ENCODE results near the gene PRR16.

The PRR16 gene

DNA sequence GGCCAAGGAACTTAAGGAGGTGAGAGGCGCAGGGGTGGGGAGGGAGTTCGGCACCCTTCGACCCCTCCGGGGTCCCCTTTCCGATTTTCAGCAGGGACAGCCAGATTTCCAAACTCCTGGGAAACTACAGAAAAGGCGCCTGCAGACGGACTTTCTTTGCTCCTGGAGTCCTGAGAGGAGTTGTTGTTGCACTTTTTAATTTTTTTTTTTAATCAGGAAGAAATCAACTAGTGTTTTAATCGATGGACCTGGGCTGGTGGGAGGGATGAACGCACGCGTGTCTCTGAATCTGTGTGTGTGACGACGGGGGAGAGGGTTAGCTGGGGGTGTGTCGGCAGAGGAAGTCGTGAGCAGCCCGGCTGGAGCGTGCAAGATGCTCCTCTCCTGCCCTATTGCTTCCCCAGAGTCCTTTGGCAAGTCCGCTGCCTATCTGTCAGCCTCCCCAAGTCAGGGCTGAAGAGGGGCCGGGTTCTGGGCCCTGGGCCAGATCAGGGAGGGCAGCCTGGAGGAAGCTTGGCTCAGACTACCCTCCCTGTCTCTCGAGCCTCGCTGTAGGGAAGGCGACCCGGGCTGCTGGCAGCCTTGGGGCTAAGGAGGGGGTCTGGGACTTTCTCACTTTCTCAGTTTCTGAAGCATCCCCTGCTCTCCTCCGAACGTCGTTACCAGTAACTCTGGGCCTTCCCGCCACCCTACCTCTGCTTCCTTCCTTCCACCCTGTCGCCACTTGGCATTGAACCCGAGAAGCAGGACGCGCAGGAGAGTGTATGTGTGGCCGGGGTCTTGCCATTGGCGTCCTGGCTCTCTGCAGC, 731 bp downstream of the PRR16 start:
- DNase-seq = no peak

DNA sequence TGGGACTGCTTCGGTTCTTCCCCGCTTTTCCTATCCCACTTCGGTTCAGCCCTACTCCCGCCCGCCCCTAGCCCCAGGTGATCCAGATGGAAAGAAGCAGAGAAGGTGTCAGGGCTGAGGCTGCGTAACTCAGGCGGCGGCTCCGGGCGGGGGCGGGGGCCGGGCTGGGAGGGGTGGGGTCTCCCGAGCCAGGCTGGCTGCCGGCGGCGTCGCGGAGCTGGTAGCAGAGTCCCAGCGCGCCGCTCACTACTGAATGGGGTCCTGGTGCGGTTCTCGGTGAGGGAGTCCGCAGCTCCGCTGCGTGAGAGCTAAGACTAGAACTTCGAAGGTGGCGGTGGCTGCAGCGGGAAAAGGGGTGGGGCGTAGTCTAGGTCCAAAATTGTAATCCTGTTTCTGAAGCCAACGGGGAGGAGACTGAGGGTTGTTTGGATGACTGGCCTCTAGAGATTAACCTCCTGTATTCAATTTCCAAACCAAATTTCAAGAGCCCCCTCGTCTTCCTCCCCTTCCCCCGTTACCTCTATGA, 1.4 kb downstream of the PRR16 start:
- no peak for DNase-seq

DNA sequence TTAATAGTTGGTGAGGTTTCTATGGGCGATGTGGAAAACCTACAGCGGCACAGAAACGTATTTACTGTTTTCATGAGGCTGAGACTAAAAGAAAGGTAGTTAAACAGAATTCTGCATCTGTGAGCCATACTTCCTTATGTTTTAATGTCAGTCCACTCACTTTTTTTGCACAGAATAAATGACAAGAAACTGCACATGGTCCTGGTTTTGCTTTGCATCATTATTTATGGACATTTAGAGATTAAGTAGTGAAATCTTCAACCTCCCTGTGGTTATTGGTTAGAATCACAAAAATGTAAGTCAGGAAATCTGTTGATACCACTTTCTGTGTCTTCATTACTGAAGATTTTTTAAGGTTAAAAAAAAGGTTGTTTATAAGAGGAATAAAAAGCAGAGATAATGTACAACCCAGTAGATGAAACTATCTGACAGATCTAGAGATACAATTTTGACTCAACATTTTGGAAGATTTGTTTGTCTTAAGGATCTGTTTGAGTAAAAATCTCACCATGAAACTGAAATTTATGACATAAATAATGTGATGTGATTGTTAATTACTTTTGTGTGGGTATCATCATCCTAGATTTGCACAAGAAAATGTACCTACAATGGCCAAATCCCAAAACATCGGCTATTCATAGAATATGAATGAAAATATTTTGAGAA, 2.4 kb downstream of the PRR16 start:
- no peak for DNase-seq

DNA sequence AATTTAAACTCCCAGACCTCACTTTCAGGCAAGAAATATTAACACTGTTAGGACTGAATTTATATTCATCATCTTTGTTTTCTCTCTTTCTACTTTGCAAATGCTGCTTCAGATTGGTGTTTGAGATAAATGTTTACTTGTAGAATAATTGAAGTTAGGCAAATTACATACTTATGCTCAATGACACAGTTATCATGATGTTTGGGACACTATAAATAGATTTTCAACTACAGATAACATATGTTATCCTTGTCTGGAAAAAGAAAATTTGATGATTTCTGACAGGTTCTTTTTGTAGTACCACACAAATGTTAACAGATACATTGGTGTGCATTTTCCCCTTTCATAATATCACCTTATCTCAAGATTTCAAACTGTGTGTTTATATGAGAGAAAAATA, 7.9 kb downstream of the PRR16 start:
- no peak for DNase-seq

DNA sequence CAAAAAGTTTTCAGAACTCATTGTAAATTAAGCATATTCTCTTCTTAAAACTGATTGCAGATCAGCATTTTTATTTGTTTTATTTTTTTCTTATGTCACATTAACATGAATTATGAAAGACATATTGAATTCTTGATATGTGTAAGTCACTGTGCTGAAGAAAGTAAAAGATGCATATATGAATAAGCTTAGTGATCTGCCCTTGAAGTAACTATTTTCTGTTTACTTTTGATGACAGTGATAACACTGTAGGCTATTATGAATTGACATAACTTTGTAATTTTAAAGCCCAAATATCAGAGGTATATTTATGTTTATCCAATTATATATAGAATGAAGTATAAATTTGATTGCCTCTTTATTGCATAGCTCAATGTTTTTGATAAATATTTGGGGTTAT, 8.8 kb downstream of the PRR16 start:
- no peak for DNase-seq

DNA sequence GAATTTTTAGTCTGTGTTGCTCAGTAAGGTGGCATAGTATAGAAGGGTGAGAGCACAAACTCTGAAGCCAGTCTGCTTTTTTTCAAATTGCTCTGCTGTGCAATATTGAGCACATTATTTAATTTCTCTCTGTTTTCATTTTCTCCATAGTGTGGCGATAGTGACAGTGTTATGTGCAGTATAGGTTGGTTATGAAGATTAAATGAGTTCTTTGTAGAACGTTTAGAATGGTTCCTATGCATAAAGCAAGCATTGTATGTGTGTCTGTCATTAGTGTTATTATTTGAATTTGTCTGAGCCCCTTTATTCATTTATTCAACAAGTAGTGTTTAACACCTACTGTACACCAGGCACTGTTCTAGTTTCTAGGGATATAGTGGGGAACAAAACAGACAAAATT, 9.2 kb downstream of the PRR16 start:
- DNase-seq = no peak

DNA sequence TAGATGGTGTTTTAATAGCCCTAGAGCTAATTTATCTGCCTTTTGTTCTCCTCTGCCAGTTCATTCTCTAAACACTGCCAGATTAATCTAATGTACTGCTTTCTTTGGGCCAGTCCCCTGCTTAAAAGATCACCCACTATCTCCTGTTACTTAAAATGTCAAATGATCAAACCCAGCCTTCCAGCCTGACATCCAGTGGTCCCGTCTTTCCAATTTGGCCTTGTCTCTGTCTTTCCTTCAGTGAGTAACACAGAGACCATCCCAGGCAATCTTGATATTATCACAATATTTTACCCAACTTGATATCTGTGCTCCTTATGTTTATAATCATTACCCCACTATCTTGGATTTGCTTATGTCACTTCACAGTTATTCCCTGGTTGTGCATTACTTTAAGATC, 12.0 kb downstream of the PRR16 start:
- DNase-seq = no peak

DNA sequence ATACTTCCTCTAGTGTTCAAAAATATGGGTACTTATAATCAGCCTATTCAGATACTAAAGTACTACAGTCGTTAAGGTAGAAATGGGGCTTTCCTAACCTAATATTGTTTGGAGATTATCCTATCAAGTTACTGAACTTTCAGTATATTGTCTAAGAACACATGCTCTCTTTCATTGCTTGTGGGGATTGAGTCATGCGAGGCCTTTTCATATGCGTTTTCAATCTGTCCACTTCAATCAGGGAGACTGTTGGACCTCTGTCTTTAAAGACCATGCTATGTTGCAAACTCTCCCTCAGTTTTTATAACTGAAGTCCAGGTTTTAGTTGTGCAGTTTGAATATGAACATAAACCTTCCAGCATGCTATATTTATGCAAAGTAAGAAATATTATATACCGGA, 15.0 kb downstream of the PRR16 start:
- DNase-seq = no peak

DNA sequence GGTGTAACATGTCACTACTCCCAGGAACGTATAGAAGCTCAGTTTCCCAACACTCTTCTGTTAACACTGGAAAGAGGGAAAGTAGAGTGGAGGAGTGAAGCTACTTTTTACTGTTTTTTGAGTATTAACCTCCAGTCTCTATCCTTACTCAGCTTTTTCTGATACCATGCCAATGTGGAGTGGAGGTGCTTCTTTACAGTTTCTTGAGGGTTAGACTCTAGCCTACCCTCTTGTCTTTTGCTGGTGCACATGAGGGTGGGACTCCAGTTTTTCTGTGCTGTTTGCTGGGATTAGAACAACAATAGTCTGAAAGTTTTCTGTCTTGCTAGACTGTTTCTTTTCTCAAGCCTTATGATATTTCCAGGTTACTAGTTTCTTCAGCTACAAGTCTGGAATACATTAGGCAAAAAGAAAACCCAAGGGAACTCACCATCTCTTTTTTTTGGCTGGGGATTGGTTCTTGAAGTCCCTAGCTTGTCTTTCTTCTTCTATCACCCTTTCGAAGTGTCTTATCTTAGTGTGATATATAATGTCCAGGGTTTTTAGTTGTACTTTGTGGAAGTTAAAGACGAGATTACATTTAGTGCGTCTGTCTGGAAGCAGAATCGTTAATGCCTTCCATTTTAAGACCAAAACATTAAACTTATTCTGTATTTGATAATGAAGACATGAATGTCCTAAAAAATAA, 35.9 kb downstream of the PRR16 start:
- no peak for DNase-seq

DNA sequence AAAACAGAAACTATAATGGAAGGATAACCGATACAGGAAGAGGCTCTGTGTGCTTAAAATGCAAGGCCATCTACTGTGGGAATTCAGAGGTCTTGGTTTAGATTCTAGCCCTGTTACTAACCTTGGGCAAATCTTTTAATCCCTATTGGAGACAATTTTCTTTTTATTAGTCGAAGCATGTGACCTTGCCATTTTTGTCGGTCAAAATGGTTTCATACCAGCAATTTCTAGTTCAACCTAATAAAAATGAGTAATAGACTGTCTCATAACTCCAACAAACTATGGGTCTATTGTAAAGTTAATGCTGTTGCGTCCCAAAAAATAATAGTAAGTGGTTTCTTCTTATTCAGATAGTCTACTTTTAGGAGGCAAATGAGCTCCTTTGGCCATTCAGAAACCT, 38.4 kb downstream of the PRR16 start:
- DNase-seq = no peak

DNA sequence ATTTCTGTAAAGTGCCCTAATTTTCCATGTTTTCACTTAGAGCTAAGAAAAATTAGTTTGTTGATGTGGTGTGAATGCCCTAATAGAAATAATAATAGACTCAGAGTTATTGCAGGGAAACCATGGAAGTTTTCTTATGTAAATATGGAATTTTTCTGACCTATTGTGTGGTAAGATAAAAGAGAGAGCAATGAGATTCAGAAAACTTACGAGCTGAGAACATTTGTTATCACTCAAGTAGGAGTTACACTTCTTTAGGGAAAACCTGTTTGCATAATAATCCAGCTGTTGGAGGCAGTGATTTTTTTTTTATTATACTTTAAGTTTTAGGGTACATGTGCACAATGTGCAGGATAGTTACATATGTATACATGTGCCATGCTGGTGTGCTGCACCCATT, 39.2 kb downstream of the PRR16 start:
- no peak for DNase-seq

DNA sequence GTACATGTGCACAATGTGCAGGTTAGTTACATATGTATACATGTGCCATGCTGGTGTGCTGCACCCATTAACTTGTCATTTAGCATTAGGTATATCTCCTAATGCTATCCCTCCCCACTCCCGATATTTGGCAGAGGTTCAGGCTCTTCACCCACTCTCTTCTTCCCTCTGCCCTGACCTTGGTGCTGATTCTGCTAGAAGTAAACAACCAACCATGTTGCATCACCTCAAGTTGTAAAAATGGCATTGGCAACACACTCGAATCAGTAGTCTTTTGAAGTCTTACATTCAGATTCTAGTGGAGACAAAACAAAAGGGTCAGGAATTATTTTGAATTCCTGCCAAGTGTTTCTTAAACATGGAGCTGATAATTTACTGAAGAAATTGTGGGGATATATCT, 40.0 kb downstream of the PRR16 start:
- no peak for DNase-seq

DNA sequence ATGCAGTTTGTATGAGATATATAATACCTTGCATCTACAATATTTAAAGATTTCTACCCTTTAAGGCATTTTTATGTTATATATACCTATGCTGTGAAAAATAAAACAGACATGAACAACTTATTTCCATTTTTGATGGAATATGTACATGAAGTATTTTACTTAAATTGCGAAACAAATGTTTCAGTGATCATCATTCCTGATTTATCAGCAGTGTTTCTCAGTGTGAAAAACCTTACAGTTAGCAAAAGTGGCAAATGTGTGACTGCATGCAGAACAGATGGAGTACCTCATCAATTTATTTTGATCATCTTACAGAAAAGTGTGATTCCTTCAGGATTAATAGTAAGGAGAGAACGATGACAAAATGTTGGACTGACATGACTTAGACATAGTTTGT, 43.1 kb downstream of the PRR16 start:
- no peak for DNase-seq

DNA sequence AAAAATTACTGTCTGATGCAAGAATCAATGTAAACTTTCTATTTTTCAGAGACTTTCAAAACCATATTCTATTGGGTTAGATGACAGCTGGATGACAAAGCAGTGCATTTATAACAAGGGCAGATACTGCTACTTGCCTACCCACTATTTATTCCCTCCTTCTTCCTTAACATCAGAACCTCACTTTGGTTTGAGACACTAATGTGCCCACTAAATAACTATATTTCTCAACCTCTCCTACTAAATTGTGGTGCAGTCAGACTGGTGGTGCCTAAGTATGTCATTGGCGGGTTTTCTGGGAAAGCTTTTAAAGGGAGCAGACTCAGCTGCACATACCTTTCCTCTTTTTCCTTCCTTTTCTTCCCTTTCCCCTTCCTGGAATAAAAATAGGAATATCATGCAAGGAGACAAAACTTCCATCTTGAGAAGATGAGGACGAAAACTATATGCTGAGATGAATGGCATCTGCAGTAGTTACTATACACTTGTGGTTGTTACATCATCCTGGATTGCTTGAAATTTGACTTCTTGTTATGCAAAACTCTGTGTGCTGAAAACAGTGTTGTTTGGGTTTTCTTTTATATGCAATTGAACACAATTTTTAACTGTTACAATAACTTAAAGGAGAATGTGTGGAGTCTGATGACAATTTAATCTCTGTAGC, 43.8 kb downstream of the PRR16 start:
- no peak for DNase-seq

DNA sequence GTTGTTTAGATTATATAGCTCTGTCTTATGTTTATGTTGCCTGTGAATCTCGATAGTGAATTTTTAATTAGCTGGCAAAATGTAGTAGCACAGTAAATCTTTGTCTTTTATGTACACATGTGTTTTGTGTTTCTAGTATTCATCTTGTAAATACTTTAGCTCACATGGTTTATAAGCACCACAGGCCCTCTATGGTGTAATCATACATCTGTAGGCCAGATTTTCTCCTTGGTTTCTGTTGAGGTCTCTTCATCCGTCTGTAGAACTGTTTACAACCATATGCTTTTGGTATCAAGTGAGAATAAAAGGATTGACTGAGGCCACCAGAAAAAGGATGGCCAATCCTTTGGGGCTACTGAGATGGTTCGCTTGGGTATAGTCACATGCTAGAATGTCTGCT, 45.0 kb downstream of the PRR16 start:
- no peak for DNase-seq

DNA sequence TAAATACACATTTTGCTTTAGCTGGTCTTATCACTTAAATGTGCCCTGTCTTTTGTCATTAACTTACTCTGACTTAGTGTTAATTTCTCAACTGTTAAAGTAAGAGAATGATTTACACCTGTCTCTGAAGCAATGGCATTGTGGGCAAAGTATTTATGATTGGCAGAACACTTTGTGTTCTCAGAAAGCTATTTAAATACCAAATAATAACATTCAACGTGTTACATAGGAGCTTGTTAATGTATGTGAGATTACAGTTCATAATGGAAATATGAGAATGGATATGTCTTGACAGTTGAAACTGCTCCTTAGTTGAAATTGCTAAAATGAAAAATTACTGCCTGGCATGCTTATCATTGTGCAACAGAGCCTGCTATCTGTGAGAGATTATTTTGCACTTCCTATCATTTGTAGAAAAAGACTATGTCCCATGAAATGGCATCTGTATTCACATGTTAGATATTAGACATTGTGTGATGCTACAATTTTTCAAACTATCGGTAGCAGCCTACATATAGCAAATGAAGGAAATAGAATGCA, 46.1 kb downstream of the PRR16 start:
- no peak for DNase-seq

DNA sequence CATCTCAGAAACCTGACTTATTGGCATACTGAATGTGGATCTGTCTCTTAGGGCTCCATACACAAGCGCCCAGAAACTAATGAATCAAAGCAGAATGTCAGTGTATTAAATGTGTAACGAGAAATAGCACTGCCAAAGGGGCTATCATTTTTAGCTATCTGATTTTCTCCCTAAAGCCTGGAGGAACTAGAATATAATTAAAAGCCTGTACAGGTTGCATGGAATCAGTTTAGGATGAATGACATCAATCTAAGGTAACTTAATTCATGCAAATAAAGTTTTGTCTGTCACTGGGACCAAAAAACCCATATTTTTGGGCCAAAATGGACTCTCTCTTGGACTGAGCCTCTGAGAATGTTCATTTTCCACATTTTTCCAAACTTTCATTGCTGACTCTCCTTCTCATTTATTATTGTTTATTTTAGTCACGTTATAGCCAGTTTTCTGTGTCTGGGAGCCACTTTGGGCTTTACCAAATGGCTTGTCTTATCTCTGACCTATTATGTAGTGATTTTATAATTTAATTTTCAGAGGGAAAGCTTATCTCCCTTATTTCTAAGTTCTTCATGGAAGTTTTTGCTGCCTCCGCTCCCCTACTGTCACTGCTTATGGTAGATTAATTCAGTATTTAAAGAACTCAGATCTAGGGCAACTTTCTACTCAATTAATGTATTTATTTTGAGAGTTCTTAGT, 47.0 kb downstream of the PRR16 start:
- no peak for DNase-seq

DNA sequence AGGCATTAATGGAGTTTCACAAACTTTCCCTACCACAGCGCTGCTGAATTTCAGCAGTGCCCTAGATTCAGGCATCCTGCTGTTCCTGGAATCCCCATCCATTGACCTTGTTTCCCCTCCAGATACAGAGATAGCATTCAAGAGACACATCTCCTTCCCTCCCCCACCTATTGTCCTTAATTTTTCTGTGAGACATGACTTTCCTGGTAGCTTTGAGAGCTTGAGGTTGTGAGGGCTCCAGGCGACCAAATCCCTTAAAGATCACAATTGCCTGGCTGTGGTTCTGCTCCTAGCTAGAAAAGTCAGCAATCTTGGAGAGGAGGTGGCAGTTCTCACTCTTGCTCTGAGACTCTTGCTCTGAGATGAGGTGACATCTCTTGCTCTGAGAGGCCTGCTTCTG, 48.0 kb downstream of the PRR16 start:
- DNase-seq = no peak

DNA sequence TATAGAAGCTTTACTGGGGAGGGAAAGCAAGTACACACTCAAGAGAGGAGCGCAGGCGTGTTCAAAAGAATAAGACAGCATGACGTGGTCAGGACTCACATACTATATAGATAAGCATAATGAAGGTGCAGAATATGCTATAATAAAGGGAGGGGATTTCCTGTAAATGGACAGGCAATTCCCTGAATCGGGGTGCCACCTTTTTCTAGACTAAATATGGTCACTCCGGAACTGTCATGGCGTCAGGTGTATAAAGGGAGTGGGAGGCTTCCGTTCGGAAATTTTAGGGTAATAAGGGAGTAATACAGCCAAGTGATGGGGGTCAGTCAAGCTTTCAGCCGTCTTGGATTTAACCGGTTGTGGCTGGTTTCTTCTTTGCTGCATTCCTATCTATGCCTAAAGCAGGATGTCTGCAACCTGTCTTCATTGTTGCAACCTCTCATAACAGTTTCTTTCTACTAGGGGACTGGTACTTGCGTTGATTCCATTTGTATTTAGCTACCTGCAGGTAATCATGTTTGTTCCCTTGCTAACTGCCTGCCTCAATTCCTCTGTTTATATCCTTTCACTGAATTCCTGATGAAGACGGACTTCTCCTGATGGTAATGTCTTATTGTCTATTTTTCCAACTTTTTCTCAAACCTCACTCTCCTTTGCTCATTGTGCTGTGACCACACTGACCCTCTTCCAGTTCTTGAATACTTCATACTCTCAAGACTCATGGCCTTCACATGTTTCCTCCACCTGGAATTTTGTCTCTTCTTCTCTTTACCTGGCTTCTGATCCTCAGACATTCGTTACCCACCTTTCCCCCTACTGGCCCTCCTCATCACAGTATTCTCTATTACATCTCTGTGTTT, 48.9 kb downstream of the PRR16 start:
- no peak for DNase-seq

DNA sequence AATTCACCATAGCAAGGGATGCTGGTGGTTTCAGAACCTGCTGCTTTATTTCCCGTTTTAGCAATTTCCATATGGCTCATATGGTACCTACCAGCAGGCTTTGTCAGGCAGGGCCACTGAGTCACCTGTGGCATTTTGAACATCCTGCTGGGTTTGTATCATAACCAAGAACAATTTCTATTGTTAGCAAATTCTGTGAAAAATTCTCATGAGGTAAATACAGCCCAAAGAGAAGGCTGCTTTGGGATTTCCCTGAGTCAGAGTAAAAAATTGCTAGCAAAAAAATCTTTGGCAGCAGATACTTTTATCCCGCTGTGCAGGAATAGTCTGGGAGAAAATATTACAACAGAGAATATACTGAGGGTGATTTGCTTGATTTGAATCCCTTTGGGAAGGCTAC, 52.7 kb downstream of the PRR16 start:
- no peak for DNase-seq

DNA sequence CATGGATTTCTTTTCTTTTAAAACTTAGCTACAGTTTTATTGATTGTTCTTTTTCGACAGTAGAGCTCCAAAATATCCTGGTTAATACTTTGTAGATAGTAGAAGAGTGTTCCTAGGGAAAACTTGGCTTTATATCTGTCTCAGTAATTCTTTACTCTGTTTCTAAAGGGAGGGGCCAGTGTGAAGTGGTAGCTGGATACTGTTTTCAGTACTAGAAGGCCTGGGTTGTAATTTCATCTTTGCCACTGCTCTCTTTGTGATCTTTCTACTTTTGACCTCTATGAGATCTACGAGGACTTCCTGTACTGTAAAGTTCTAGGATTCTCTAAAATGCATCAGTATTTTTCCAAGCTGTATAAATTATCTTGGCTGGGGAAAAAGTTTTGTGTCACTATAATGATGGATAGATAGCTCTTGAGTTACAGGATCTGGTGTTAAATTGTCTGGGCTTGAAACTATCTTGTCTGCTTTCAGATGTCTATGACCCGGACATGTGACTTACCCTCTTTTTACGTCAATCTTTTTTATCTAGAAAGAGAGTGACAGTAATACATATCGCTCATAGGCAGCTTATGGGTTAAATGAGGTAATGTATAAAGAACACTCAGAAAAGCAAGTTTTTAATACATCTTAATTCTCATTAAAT, 53.6 kb downstream of the PRR16 start:
- no peak for DNase-seq

Data from kidney glomerular epithelial cell (primary cell).